ENCODE results near the gene DCAF6.
"Not testable (repeated sequence)": the region's sequence is repeated elsewhere in the genome, so short reads cannot be mapped to it uniquely, and the experiment has no call there.

GRCh38 chr1:167887187-167887586, 49.3 kb upstream of the DCAF6 start:
- not testable (repeated sequence) for TF ChIP-seq CTCF (IDR thresholded peaks at IDR 0.05); ZFX (IDR thresholded peaks at IDR 0.05; ENCODE audit: borderline replicate concordance)
